NB4 (cell line): ENCODE results near the gene ADAM11.

Experiments
- DNase-seq: peaks from one replicate; pipeline ENCODE4 v3.0.0; 2010; ENCODE audit warnings: low read depth
- H3K4me3 ChIP-seq: one replicate; pipeline ENCODE4 v1.5.1; 2011; ENCODE audit warnings: mild to moderate bottlenecking, low read depth, low read length, moderate library complexity
- CTCF ChIP-seq: IDR thresholded peaks from one replicate; pipeline ENCODE4 v1.5.1; 2012; ENCODE audit warnings: low read depth, low read length
- MYC ChIP-seq: IDR thresholded peaks from 2 replicates; pipeline ENCODE4 v1.6.1; 2011; ENCODE audit warnings: low read depth, low read length
- POLR2A ChIP-seq: IDR thresholded peaks from 2 replicates; pipeline ENCODE4 v1.6.1; 2011; ENCODE audit warnings: mild to moderate bottlenecking; ENCODE audit not compliant: insufficient read length; ENCODE audit errors: extremely low read depth
- TF ChIP-seq, protein P1 (sequence below): IDR thresholded peaks from 2 replicates; pipeline ENCODE4 v1.6.1; 2011; ENCODE audit warnings: low read depth, low read length

ADAM11 gene

DNA sequence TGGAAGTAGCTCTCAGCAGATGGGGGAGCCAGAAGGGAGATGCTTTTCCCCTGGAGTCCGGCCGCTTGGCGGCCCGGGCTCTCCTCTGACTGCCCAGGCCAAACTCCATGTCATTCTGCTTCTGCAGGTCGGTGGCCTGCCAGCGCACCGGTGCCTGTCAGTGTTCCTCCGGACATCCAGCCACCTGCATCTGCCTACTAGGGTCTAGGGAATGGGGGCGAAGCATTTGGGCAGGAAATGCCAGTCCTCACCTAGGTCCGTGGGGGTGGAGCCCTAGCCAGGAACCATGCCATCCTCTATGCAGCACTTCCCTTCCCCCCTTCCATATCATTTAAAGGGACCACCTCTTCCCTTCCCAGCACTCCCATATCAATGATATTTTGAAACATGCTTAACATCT is 37.1 kb downstream of the ADAM11 start:
- H3K4me3 ChIP-seq: no peak overlapping the region
- no peak for DNase-seq
- TF ChIP-seq, protein P1, sequence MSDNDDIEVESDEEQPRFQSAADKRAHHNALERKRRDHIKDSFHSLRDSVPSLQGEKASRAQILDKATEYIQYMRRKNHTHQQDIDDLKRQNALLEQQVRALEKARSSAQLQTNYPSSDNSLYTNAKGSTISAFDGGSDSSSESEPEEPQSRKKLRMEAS: no peak
- TF ChIP-seq POLR2A (no peak), CTCF (no peak), MYC (no peak)

DNA sequence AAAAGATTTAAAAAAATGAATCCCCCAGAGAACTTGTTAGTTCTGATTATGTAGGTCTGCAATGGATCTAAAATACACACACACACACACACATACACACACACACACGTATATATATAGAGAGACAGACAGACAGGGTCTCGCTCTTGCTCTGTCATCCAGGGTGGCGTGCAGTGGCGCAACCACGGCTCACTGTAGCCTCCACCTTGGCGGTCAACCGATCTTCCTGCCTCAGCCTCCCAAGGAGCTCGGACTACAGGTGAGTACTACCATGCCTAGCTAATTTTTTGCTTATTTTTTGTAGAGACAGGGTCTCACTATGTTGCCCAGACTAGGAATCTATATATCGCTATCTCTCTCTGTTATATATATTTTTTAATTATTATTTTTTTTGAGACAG is 37.9 kb downstream of the ADAM11 start:
- no peak overlapping the region for H3K4me3 ChIP-seq
- TF ChIP-seq, protein P1: no peak
- TF ChIP-seq CTCF (no peak), POLR2A (no peak), MYC (no peak)
- no peak for DNase-seq

GRCh38 chr17:44797802-44798201 is 39.0 kb downstream of the ADAM11 start:
- H3K4me3 ChIP-seq: no peak overlapping the region
- DNase-seq: no peak
- TF ChIP-seq, protein P1: no peak
- TF ChIP-seq MYC (no peak), POLR2A (no peak), CTCF (no peak)

DNA sequence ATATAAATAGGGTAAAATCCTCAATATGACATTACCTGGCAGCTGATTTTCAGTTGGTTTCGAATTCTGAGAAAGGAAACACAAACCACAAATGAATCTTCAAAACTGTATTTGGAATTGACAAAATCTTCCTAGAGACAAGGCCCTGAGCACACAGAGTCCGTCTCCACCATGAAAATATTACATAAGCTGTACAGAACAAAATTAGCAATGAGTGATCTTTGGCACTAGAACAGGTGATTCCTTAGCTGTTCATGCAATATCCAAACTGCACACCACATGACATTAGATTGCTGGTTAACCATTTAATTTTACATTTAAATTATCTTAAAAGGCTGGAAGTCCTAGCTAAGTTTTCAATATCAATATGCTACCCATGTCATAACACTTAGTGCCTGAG is 39.6 kb downstream of the ADAM11 start:
- TF ChIP-seq MYC (no peak), POLR2A (no peak), CTCF (no peak)
- TF ChIP-seq, protein P1: no peak
- H3K4me3 ChIP-seq: no peak overlapping the region
- DNase-seq: no peak

DNA sequence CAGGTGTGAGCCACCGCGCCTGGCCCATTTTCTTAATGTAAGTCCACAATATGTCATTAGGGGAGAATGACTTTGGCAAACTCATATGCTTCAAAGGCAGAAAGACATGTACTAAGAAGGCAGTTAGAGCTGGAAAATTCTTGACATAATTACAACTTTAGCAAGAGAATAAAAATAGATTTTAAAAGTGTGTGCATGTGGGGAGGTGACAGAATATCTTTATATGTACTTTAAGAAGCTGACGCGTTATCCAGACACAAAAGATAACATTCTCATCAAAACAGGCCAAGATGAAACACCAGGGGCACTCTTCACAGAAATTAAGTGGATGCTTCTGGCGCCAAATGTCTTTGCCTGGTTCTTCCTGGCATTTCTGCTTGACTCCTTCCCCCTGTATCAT is 43.1 kb downstream of the ADAM11 start:
- DNase-seq: no peak
- H3K4me3 ChIP-seq: no peak overlapping the region
- TF ChIP-seq POLR2A (no peak), MYC (no peak), CTCF (no peak)
- TF ChIP-seq, protein P1: no peak
